Activated naive CD4-positive, alpha-beta T cell treated with anti-CD3 and anti-CD28 coated beads, Interleukin-2, amount 50 U/mL, for 24 hours (primary cell): ENCODE results near the gene FAM120AOS.
A peak's percentile ranks its signal among the peaks of the same experiment; 100 is the strongest.

Experiments
- H3K27ac Mint-ChIP-seq: one replicate; pipeline ENCODE4 v1.8.0; 2021; ENCODE audit warnings: mild to moderate bottlenecking, mixed read lengths
- H3K27me3 Mint-ChIP-seq: one replicate; pipeline ENCODE4 v1.8.0; 2021; ENCODE audit warnings: mixed read lengths
- H3K36me3 Mint-ChIP-seq: one replicate; pipeline ENCODE4 v1.8.0; 2021; ENCODE audit warnings: mixed read lengths
- H3K4me1 Mint-ChIP-seq: one replicate; pipeline ENCODE4 v1.8.0; 2021; ENCODE audit warnings: mixed read lengths
- H3K4me3 Mint-ChIP-seq: one replicate; pipeline ENCODE4 v1.8.0; 2021; ENCODE audit warnings: mild to moderate bottlenecking, mixed read lengths
- H3K9me3 Mint-ChIP-seq: one replicate; pipeline ENCODE4 v1.8.0; 2021; ENCODE audit warnings: mixed read lengths

Gene FAM120AOS

DNA sequence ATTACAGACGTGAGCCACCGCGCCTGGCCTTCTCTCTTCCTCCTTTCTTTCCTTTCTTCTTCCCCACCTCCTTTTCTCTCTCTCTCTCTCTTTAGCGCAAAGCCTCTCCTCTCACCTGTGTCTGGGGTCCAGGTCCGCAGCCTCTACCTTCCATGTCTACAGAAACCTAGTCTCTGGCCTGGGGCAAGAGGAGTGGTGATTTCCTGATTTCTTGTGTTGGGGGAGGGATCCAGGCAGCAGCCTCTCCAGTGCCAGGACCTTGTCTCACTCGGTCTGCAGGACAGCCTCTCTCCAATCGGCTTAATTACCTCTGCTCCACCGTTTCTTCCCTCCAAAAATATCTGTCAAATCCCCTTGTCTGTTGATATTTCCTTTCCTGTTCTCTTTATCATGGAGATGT lies 18.0 kb downstream of the FAM120AOS start:
- peaks cover 4% of the 10 kb centered on the region for H3K36me3 Mint-ChIP-seq
- H3K27me3 Mint-ChIP-seq, result no peaks in the 10 kb centered on the region
- H3K4me3 Mint-ChIP-seq, result no peak overlapping the region
- peaks cover 7% of the 10 kb centered on the region for H3K4me1 Mint-ChIP-seq
- no peak overlapping the region for H3K27ac Mint-ChIP-seq
- H3K9me3 Mint-ChIP-seq, result no peaks in the 10 kb centered on the region

DNA sequence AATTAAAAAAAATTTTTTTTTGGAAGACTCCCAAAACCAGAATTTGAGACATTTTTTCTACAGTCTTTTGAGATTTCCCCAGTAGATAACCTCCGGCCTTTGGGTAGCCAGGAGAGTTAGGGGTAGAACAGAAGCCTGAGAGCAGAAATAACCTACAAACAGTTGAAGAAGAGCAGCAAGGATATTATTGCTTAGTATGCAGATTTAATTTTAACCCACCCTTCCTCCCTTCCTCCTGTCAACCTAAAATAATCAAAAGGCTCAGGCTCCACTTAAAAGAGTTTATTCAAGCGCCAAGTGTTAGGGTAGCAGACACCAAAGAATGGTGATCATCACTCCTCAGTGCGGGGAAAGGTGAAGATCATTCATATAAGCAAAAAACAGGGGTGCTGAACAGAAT lies 19.3 kb downstream of the FAM120AOS start:
- Mint-ChIP-seq H3K9me3 (no peaks in the 10 kb centered on the region), H3K27me3 (no peaks in the 10 kb centered on the region), H3K4me3 (no peak overlapping the region), H3K27ac (no peak overlapping the region), H3K4me1 (peaks cover 7% of the 10 kb centered on the region), H3K36me3 (peaks cover 4% of the 10 kb centered on the region)

DNA sequence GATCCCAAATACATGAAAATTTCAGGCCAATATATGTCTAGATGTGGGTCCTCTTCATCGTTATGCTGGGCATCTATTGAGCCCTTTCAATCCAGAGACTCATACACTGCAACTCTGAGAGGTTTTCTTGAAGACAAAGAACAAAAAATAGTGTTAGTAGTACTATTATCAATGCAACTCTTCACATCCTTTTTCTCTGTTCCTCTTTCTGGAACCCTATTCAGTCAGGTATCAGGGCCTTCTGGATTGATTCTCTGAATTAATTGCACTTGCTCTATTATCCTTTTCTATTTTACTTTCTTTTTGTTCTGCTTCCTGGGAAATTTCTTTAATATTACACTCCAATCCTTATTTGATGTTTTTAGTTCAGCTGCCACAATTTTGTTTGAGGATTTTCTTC lies 20.4 kb downstream of the FAM120AOS start:
- no peak overlapping the region for H3K27ac Mint-ChIP-seq
- H3K36me3 Mint-ChIP-seq, result peaks cover 4% of the 10 kb centered on the region
- no peaks in the 10 kb centered on the region for H3K27me3 Mint-ChIP-seq
- H3K4me1 Mint-ChIP-seq, result peaks cover 7% of the 10 kb centered on the region
- H3K4me3 Mint-ChIP-seq, result no peak overlapping the region
- H3K9me3 Mint-ChIP-seq, result no peaks in the 10 kb centered on the region

DNA sequence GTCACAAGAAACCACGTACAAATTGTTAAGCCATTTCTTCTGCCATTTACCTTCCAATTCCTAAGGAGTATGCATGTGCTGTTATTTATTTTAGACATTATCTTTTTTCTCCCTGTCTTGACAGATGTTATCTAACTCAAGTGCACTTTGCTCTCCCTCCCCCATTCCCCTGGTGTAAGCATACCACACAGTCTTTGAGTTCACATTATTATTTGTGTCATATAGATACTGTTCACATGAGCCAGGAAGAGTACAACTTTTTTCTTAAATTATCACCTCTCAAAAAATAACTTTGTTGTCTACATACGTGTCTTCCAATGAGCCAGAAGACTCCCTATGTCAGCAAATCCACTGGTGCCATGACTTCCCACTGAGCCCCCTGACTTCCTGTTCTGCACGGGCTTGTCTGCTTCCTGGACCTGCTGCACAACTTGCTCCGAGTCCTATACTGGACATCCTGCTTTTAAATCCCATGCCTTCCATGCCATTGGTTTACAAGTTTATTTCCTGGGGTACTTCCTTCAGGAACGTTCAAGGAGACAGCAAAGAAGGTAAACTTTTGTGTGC lies 21.8 kb downstream of the FAM120AOS start:
- Mint-ChIP-seq H3K27me3 (peaks cover 3% of the 10 kb centered on the region), H3K4me3 (no peak overlapping the region), H3K4me1 (peaks cover 7% of the 10 kb centered on the region), H3K36me3 (peaks cover 1% of the 10 kb centered on the region), H3K9me3 (no peaks in the 10 kb centered on the region), H3K27ac (no peak overlapping the region)

DNA sequence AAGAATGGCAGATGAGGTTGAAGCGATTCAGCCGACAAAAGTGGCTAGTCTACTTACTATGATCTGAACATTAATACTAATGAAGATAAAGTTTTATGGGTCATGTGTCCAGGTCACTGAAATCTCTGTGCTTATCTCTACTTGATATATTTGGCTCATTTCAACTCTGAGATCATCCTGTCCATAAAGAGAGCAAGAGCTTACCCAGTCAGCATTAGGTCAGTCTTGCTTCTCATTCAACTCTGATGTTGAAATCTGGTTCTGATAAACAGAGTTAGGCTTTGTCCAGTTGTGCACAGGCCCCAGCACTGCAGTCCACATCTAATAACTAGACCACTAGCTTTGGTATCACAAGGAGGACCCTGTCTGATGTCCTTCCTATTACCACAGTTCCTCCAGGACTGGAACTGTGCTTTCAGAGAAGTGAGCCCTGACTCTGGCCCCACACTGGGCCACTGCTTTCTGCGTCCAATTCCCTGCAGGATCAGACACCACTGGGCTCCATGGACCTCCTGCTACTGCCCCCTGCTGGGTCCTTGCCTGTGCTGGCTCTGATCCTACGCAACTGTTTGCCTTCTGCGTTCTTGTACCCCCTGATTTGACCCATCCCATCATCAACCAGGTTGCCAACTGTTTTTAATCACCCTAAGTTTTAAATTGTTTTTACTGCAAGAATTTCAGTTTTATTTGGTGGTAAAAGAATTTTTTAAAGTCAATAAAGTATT lies 25.6 kb downstream of the FAM120AOS start:
- Mint-ChIP-seq H3K4me3 (no peak overlapping the region), H3K36me3 (no peaks in the 10 kb centered on the region), H3K27me3 (peaks cover 8% of the 10 kb centered on the region), H3K9me3 (no peaks in the 10 kb centered on the region), H3K4me1 (peaks cover 7% of the 10 kb centered on the region), H3K27ac (no peak overlapping the region)

DNA sequence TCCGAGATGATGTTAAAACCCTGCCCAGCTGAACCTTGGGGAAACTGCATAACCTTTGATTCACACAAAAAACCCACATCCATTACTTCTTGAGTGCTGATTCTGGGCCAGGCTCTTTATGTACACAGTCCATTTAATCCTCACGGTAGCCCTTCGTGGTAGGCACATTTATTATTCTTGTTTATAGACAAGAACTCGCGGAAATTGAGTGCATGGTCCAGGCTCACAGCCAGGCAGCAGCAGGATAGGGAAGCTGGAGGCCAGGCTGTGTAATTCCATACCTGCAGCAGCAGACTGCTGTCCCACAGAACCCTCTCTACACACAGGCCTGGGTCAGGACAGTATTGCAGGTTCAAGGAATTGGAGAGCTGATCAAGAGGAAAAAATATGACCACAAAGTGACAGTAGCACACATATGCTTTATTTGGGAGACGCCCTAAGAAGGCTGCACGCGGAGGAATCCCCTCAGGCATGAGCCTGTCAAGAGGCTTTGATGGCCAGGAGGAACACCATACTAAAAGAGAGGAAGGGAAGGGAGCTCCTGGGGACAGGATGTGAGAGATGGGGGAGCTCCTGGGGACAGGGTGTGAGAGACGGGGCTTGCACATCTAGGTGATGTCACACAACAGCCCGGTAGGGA lies 30.3 kb downstream of the FAM120AOS start:
- peaks cover 10% of the 10 kb centered on the region for H3K27me3 Mint-ChIP-seq
- H3K36me3 Mint-ChIP-seq, result peaks cover 4% of the 10 kb centered on the region
- H3K9me3 Mint-ChIP-seq, result peaks cover 7% of the 10 kb centered on the region
- no peak overlapping the region for H3K27ac Mint-ChIP-seq
- no peaks in the 10 kb centered on the region for H3K4me1 Mint-ChIP-seq
- H3K4me3 Mint-ChIP-seq, result no peak overlapping the region

DNA sequence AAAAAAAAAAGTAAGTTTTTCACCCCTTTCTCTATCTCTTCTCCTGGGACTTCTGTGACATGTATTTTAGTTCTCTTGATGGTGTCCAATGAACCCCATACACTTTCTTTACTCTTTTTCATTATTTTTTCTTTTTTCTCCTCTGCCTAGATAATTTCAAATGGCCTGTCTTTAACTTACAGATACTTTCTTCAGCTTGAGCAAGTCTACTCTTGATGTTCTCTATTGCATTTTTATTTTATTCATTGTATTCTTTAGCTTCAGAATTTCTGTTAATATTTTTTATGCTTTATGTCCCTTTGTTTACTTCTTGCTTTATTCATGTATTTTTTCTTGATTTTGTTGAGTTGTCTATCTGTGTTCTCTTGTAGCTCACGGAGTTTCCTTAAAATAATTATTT lies 34.4 kb downstream of the FAM120AOS start:
- peaks cover 7% of the 10 kb centered on the region for H3K9me3 Mint-ChIP-seq
- no peak overlapping the region for H3K4me3 Mint-ChIP-seq

DNA sequence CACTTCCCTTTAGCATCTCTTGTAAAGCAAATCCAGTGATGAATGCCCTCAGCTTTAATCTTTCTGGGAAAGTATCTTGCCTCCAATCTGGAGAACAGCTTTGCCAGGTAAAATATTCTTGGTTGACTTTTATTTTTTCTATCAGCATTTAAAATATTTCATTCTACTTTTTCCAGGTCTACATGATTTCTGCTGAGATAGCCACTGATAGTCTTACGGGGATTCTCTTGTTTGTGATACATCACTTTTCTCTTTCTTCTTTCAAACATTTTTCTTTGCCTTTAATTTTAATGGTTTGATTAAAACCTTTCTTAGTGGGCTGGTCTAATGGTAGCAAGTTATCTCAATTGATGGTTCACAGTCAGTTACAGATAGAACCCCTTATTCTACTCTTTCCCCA lies 35.8 kb downstream of the FAM120AOS start:
- Mint-ChIP-seq H3K36me3 (peaks cover 9% of the 10 kb centered on the region), H3K27ac (no peak overlapping the region), H3K9me3 (peaks cover 15% of the 10 kb centered on the region), H3K4me3 (no peak overlapping the region), H3K4me1 (peaks cover 5% of the 10 kb centered on the region), H3K27me3 (peaks cover 2% of the 10 kb centered on the region)

More for the DNA sequence above, 34.4 kb downstream of the FAM120AOS start:
- H3K36me3 Mint-ChIP-seq, result peaks cover 9% of the 10 kb centered on the region
- H3K27ac Mint-ChIP-seq, result no peak overlapping the region
- peaks cover 5% of the 10 kb centered on the region for H3K4me1 Mint-ChIP-seq
- H3K27me3 Mint-ChIP-seq, result peaks cover 7% of the 10 kb centered on the region

DNA sequence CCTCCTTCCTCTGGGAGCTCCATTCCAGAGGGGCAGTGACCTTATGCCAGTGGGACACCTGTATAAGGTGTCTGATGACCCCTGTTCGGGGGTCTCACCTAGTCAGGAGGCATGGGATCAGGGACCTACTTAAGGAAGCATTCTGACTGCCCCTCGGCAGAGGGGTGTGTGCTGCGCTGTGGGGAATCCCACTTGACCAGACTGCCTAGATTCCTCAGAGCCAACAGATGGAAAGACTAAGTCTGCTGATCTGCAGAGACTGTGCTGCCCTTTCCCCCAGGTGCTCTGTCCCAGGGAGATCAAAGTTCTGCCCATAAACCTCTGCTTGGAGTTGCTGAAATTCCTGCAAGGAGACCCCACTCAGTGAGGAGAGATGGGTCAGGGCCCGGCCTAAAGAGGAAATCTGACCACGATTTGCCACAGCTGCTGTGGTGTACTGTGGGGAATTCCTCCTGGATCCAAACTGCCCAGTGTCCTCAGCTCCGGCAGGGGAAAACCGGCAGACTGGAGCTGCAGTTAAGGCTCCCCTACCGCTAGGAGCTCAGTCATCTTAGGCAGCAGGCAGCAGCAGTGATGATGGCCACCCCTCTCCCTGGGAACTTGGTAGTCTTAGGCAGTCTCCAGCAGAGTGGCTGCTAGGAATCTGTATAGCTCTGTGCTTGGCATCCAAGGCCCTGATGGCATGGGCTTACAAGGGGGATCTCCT lies 36.7 kb downstream of the FAM120AOS start:
- Mint-ChIP-seq H3K36me3 (peaks cover 9% of the 10 kb centered on the region), H3K4me3 (no peak overlapping the region), H3K27me3 (peaks cover 3% of the 10 kb centered on the region), H3K4me1 (peaks cover 5% of the 10 kb centered on the region), H3K27ac (no peak overlapping the region), H3K9me3 (peaks cover 15% of the 10 kb centered on the region)

DNA sequence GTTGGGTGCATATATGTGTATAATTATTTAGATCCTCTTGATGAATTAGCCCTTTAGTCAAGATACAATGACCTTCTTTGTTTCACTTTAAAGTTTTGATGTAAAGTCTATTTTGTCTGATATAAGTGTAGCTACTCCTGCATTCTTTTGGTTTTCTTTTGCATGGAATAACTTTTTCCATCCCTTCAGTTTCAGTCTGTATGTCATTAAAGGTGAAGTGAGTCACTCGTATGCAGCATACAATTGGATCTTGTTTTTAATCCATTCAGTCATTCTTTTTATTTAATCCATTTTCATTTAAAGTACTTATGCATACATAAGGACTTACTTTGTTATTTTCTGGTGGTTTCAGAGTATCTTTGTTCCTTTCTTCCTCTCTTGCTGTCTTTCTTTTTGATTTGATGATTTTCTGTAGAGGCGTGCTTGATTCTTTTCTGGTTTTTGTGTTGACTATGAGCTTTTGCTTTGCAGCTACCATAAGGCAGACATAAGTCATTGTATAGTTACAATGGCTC lies 38.1 kb downstream of the FAM120AOS start:
- H3K27me3 Mint-ChIP-seq, result peaks cover 6% of the 10 kb centered on the region
- peak overlapping the region; percentile 13 for H3K27ac Mint-ChIP-seq
- H3K4me3 Mint-ChIP-seq, result no peak overlapping the region
- peaks cover 9% of the 10 kb centered on the region for H3K36me3 Mint-ChIP-seq
- H3K9me3 Mint-ChIP-seq, result peaks cover 15% of the 10 kb centered on the region
- H3K4me1 Mint-ChIP-seq, result peaks cover 5% of the 10 kb centered on the region

DNA sequence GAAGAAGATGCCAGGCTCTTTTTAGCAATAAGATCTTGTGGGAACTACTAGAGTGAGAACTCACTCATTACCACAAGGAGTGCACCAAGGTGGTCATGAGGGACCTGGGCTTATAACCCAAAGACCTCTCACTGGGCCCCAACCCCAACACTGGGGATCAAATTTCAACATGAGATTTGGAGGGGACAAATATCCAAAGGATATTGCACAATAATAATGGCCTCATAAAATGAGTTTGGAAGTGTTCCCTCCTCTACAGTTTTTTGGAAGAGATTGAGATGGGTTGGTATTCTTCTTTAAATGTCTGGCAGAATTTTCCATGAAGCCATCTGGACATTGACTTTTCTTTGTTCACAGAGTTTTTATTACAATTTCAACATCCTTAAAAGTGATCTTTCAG lies 39.9 kb downstream of the FAM120AOS start:
- Mint-ChIP-seq H3K27ac (no peak overlapping the region), H3K27me3 (peaks cover 4% of the 10 kb centered on the region), H3K36me3 (peaks cover 5% of the 10 kb centered on the region), H3K9me3 (peaks cover 8% of the 10 kb centered on the region), H3K4me3 (no peak overlapping the region), H3K4me1 (peaks cover 5% of the 10 kb centered on the region)

DNA sequence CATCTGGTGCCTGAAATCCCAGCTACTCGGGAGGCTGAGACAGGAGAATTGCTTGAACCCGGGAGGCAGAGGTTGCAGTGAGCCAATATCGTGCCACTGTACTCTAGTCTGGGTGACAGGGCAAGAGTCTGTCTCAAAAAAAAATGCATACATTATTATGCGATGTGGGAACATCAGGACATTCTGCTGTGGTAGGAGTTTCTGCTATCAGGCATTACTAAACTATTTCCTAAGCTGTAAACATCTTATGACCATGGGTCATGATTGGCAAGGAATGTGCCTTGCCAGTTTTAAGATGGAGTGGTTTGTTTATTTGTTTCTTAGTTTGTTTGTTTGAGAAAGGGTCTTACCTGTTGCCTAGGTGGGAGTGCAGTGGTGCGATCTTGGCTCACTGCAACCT lies 47.0 kb downstream of the FAM120AOS start:
- Mint-ChIP-seq H3K27me3 (peaks cover 3% of the 10 kb centered on the region), H3K27ac (no peak overlapping the region), H3K36me3 (no peaks in the 10 kb centered on the region), H3K4me1 (no peaks in the 10 kb centered on the region), H3K4me3 (no peak overlapping the region), H3K9me3 (no peaks in the 10 kb centered on the region)

DNA sequence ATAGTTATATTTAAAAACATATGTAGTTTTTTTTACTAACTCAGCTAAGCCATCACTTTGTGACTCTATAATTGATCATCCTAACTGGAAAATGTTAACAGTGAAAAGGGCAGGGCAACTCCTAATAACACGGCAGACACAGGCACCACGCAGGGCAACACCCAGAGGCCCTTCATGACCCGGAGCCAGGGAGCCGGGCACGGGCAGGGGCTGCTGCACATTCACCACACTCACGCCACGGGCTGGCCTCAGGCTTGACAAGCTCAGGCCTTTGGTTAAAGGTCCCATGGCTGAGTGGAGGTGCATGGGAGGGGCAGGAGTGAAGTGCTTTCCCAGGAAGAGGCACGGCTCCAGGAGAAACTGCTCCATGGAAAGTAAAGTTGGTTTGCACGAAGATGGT lies 54.9 kb downstream of the FAM120AOS start:
- Mint-ChIP-seq H3K9me3 (no peaks in the 10 kb centered on the region), H3K4me3 (no peak overlapping the region), H3K27me3 (peaks cover 3% of the 10 kb centered on the region), H3K27ac (no peak overlapping the region), H3K4me1 (no peaks in the 10 kb centered on the region), H3K36me3 (no peaks in the 10 kb centered on the region)

DNA sequence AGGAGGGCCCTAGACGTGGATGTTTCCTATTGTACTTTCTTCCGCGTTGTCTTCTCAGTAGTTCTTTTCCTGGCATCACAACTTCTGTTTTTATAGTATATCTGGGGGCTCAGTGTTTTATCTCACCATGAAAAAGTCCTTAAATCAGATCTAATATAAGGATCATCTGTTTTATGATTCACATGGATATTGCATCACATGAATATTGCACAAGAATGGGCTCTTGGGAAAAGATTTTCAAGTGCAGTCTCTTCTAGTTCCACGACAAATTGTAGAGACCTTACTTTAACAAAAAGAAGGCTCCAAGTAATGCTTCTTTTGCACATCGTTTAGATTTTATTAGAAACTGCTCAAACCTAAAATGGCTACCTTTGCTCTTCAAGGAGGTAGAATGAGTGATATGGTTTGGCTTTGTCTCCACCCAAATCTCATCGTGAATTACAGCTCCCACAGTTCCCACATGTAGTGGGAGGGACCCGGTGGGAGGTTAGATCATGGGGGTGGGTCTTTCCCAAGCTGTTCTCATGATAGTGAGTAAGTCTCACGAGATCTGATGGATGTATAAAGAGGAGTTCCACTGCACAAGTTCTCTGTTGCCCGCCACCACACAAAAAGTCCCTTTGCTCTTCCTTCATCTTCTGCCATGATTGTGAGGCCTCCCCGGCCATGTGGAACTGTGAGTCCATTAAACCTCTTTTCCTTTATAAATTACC lies 55.6 kb downstream of the FAM120AOS start:
- Mint-ChIP-seq H3K27ac (no peak overlapping the region), H3K36me3 (no peaks in the 10 kb centered on the region), H3K27me3 (peaks cover 3% of the 10 kb centered on the region), H3K4me3 (no peak overlapping the region), H3K9me3 (no peaks in the 10 kb centered on the region), H3K4me1 (no peaks in the 10 kb centered on the region)
